HG03175 (cell line): ENCODE data around the gene TSHZ1.

ENCODE experiments used
- ATAC-seq: cut with Tn5 transposase; IDR thresholded peaks from one replicate; pipeline ENCODE4 v1.9.1; 2021; ENCODE audit warnings: mild to moderate bottlenecking, moderate library complexity; ENCODE audit not compliant: unreplicated experiment

TSHZ1 gene

GRCh38 chr18:75268364-75268646 lies 57.7 kb downstream of the TSHZ1 start:
- ATAC-seq: no peak

GRCh38 chr18:75269124-75269680 lies 58.6 kb downstream of the TSHZ1 start:
- no peak for ATAC-seq

- ATAC-seq: no peak
Observed at GRCh38 chr18:75269696-75270095, 59.1 kb downstream of the TSHZ1 start.

GRCh38 chr18:75271952-75272351 lies 61.4 kb downstream of the TSHZ1 start:
- no peak for ATAC-seq

GRCh38 chr18:75273817-75274216 lies 63.2 kb downstream of the TSHZ1 start:
- ATAC-seq: no peak

- no peak for ATAC-seq
Observed at GRCh38 chr18:75275226-75275625, 64.6 kb downstream of the TSHZ1 start.

- no peak for ATAC-seq
Observed at GRCh38 chr18:75276818-75277609, 66.4 kb downstream of the TSHZ1 start.

- no peak for ATAC-seq
Observed at GRCh38 chr18:75277610-75277928, 67.0 kb downstream of the TSHZ1 start.

GRCh38 chr18:75279381-75279780 lies 68.8 kb downstream of the TSHZ1 start:
- no peak for ATAC-seq

- ATAC-seq: no peak
Observed at GRCh38 chr18:75280427-75281280, 70.1 kb downstream of the TSHZ1 start.

GRCh38 chr18:75282746-75283145 lies 72.1 kb downstream of the TSHZ1 start:
- ATAC-seq: no peak

- no peak for ATAC-seq
Observed at GRCh38 chr18:75283731-75284130, 73.1 kb downstream of the TSHZ1 start.

- no peak for ATAC-seq
Observed at GRCh38 chr18:75284566-75284965, 74.0 kb downstream of the TSHZ1 start.

- ATAC-seq: no peak
Observed at GRCh38 chr18:75285876-75286275, 75.3 kb downstream of the TSHZ1 start.

GRCh38 chr18:75287006-75287405 lies 76.4 kb downstream of the TSHZ1 start:
- no peak for ATAC-seq

GRCh38 chr18:75287700-75288099 lies 77.1 kb downstream of the TSHZ1 start:
- no peak for ATAC-seq

GRCh38 chr18:75289761-75290160 lies 79.2 kb downstream of the TSHZ1 start:
- ATAC-seq: no peak

- ATAC-seq: no peak
Observed at GRCh38 chr18:75290737-75291358, 80.3 kb downstream of the TSHZ1 start.

GRCh38 chr18:75291460-75291859 lies 80.9 kb downstream of the TSHZ1 start:
- no peak for ATAC-seq

GRCh38 chr18:75293591-75293990 lies 83.0 kb downstream of the TSHZ1 start:
- no peak for ATAC-seq

GRCh38 chr18:75297731-75298130 lies 87.1 kb downstream of the TSHZ1 start:
- no peak for ATAC-seq
